ENCODE measurements around the gene MYO5C. TPM values are rescaled to one million over a fixed set of nuclear protein-coding genes. Genes with fewer than 3 reads are reported as not detected.

MYO5C gene
- total and polyA plus RNA-seq, 2 donors (not counting 3 experiments of a cell fraction or from before 2014, with no cell fraction given), result 7.5 to 19.4 TPM

DNA sequence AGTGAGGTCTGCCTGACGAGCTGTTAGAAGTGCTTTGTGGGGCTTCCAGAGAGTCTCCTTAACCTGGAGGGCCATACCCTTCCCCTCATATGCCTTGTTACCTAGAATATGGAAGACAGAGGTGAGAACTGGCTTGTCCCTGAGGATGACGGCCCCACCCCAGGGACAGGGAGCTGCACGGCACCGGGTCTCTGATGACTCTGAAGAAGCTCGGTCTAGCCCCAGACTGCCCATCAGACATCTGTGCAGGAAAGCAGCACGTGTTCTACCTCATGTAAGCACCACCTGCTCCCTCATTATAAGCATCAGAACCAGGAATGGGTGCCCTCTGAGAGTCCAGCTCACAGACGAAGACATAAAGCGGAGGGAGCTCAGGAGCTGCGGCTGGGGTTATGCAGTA lies 18.0 kb downstream of the MYO5C start:
- POLR2A ChIA-PET, result no interaction called here
- Histone ChIP-seq H3K4me3 (replicated peaks in 1 of 3; ENCODE audit: insufficient read depth in 1 of 3, low read depth in 1 of 3, low read length in 3 of 3) (no peak overlapping the region), H3K9me3 (replicated peaks; ENCODE audit: control insufficient read depth, insufficient read depth, low read length) (no peaks in the 10 kb centered on the region), H4K20me1 (replicated peaks; ENCODE audit: control insufficient read depth, extremely low read depth, insufficient read depth, low read length) (no peaks in the 10 kb centered on the region), H3K4me2 (ENCODE audit: insufficient read depth, low read length) (no peak overlapping the region), H3K9me1 (replicated peaks; ENCODE audit: control insufficient read depth, extremely low read depth, insufficient read depth, low read length) (no peaks in the 10 kb centered on the region), H3K36me3 (ENCODE audit: control insufficient read depth in 2 of 2, extremely low read depth in 1 of 2, insufficient read depth in 2 of 2, low read length in 2 of 2) (peaks cover 0 to 11% of the 10 kb centered on the region in 2 experiments), H3K79me2 (ENCODE audit: control insufficient read depth, insufficient read depth, low read length) (no peaks in the 10 kb centered on the region), H2AFZ (ENCODE audit: low read depth, low read length) (no peak overlapping the region), H3K4me1 (ENCODE audit: control insufficient read depth, extremely low read depth, insufficient read depth, low read length) (no peaks in the 10 kb centered on the region), H3K9ac (replicated peaks; ENCODE audit: extremely low read depth, insufficient read depth, low read length) (no peak overlapping the region), H3K27me3 (ENCODE audit: control insufficient read depth in 2 of 2, insufficient read depth in 2 of 2, low read length in 2 of 2) (no peaks in the 10 kb centered on the region), H3K27ac (ENCODE audit: insufficient read depth, low read depth, low read length) (no peak overlapping the region)
- DNase-seq (ENCODE audit: low read depth, low spot score), result no peak
- BruUV-seq (replicated peaks), result no TSS peak
- intact Hi-C loops (cut with micrococcal nuclease) (no loop called here), dilution Hi-C loops (cut with MboI; ENCODE audit: extremely low pct_ligation_motif_present, low sequenced_read_pairs) (no loop called here)
- CTCF ChIA-PET, result interaction anchor here (1.1 to 1.7 kb wide), 2 partner anchors 13 to 458 kb away, joined by 3 to 5 read pairs; no protein-coding TSS in a partner anchor
- FAIRE-seq, result no peak
- TF ChIP-seq EZH2 (IDR thresholded peaks at IDR 0.05; ENCODE audit: borderline replicate concordance, low read depth, low read length, severe bottlenecking), result no peak
- no peak for TF ChIP-seq MYC (IDR thresholded peaks at IDR 0.05; ENCODE audit: low read depth, low read length)
- TF ChIP-seq FOS (IDR thresholded peaks at IDR 0.05; ENCODE audit: borderline replicate concordance, insufficient read depth, low read length), result no peak
- TF ChIP-seq POLR2A (IDR thresholded peaks at IDR 0.05; ENCODE audit: low read depth, low read length), result no peak
- TF ChIP-seq POLR2AphosphoS5 (IDR thresholded peaks at IDR 0.05; ENCODE audit: insufficient read depth, low read depth, low read length), result no peak
- TF ChIP-seq CTCF (IDR thresholded peaks at IDR 0.05; ENCODE audit: extremely low read depth in 1 of 2, insufficient read depth in 1 of 2, low read depth in 1 of 2, low read length in 2 of 2), result no peak
- no peak for TF ChIP-seq MAX (IDR thresholded peaks at IDR 0.05; ENCODE audit: insufficient read depth, insufficient read length)
- TF ChIP-seq JUN (IDR thresholded peaks at IDR 0.05; ENCODE audit: borderline replicate concordance, insufficient read depth, insufficient read length, low read depth), result no peak
- no peak for TF ChIP-seq GATA2 (IDR thresholded peaks at IDR 0.05; ENCODE audit: insufficient read depth, insufficient read length, low read depth, low read length)
